Ovary (tissue), 9 donors: ENCODE results near the gene PRKCD. TPM values are rescaled to one million over a fixed set of nuclear protein-coding genes. Genes with fewer than 3 reads are reported as not detected.

Source experiments
- DNase-seq, 5 donors: peaks; one replicate each; pipeline ENCODE4 v3.0.0-alpha.2; 2019 to 2020
- H3K27ac ChIP-seq, 2 donors: fragments of 200-600 bp; one replicate each; pipeline versions ENCODE4 v1.5.1 to v1.8.0; 2019 to 2022
- H3K27me3 ChIP-seq: fragments of 200-600 bp; one replicate; pipeline ENCODE4 v1.8.0; 2022
- H3K36me3 ChIP-seq: fragments of 200-600 bp; sonication (generic); one replicate; pipeline ENCODE4 v1.5.1; 2019
- H3K4me1 ChIP-seq: one replicate; pipeline ENCODE4 v1.8.1; 2013; ENCODE audit warnings: mild to moderate bottlenecking, moderate library complexity; ENCODE audit not compliant: insufficient read depth
- H3K4me3 ChIP-seq: fragments of 200-600 bp; sonication (generic); one replicate; pipeline ENCODE4 v1.5.1; 2017
- H3K9me3 ChIP-seq, 2 donors: fragments of 200-600 bp in 1 of 2; sonication (generic) in 1 of 2; one replicate each; pipeline versions ENCODE4 v1.5.1 to v1.8.1; 2013 to 2019; ENCODE audit warnings: mild to moderate bottlenecking in 1 of 2, moderate library complexity in 1 of 2
- CTCF ChIP-seq, 3 donors: fragments of 450-650 bp in 2 of 3; fragments of 200-600 bp in 1 of 3; IDR thresholded peaks; one replicate each; pipeline versions ENCODE4 v1.5.1 to v1.8.0; 2016 to 2022; ENCODE audit warnings: antibody characterized with exemption in 3 of 3, mild to moderate bottlenecking in 1 of 3
- EP300 ChIP-seq: sonication (generic); formaldehyde crosslinking; IDR thresholded peaks from one replicate; pipeline ENCODE4 v1.6.1; 2017; ENCODE audit warnings: antibody characterized with exemption
- POLR2A ChIP-seq: fragments of 450-650 bp; IDR thresholded peaks from one replicate; pipeline ENCODE4 v1.6.1; 2017; ENCODE audit warnings: antibody characterized with exemption, mild to moderate bottlenecking, moderate library complexity
- WGBS, 3 donors: extraction: QIAGEN DNeasy Blood & Tissue Kit in 1 of 3; methylation state at CpG; one replicate each; pipeline versions ENCODE4 v1.1.5 to v1.1.7; 2013 to 2017; 5-methylcytosine and 5-hydroxymethylcytosine counted together
- intact Hi-C, 4 donors: fragments of 100-400 bp; cut with DNase I; formaldehyde crosslinking; loops; one replicate each; pipeline versions ENCODE4 v1.11.0 to v1.15.1; 2022 to 2023
- polyA plus RNA-seq, 2 donors: library from polyadenylated mRNA; stranded (reverse); fragments of 200-250 nt in 1 of 2; fragments of 350-450 nt in 1 of 2; fragmentation: Illumina TruSeq in 1 of 2; extraction: RNeasy Lipid Tissue Mini Kit (QIAGEN cat#74804) in 1 of 2; gene quantifications; one replicate each; pipeline ENCODE4 v1.2.3, GENCODE V29; 2013 to 2014
- total RNA-seq, 7 donors: library from RNA; depleted of rRNA in 2 of 7; stranded (reverse); fragments of >200 nt in 2 of 7; fragmentation: NEBNext Ultra II Directional in 3 of 7; extraction: Animal tissue kit (Norgen Biotek cat#: 25700) in 3 of 7; gene quantifications; one replicate each; pipeline versions ENCODE4 v1.1.0 to v1.2.4, GENCODE V29; 2016 to 2023
- donor health status: DM: no; HTN: no; CAD: no; lungs with moderate emphysema.
- donor health status: DM: no; HTN: no; CAD: no.
- donor health status: Bipolar disorder and iron deficiency.
- donor health status: DM: yes; HTN: yes; CAD: no.
- donor health status: DM: no; HTN: no; CAD: no.
- donor health status: DM: yes; HTN: yes; CAD: no.

PRKCD gene
- total and polyA plus RNA-seq, 9 donors = 6.6 to 22.2 (median 15.2) TPM

GRCh38 chr3:53182764-53183355, 21.9 kb downstream of the PRKCD start:
- no peaks in the 10 kb centered on the region for H3K4me1 ChIP-seq
- intact Hi-C loops = no loop called here
- DNase-seq = no peak
- no peaks in the 10 kb centered on the region for H3K27me3 ChIP-seq
- H3K36me3 ChIP-seq = no peaks in the 10 kb centered on the region
- 85 to 87% (median 86%) methylated on average over 20 of the region's 20 CpGs for WGBS, 3 donors
- no peak overlapping the region for H3K27ac ChIP-seq
- no peak overlapping the region for H3K4me3 ChIP-seq
- no peak for TF ChIP-seq CTCF (IDR thresholded peaks at IDR 0.05)
- TF ChIP-seq POLR2A = no peak
- no peak for TF ChIP-seq EP300
- H3K9me3 ChIP-seq = no peaks in the 10 kb centered on the region

GRCh38 chr3:53183514-53183913, 22.5 kb downstream of the PRKCD start:
- H3K9me3 ChIP-seq = no peaks in the 10 kb centered on the region
- WGBS, 3 donors = 95 to 98% (median 96%) methylated on average over 9 of the region's 9 CpGs
- no peaks in the 10 kb centered on the region for H3K36me3 ChIP-seq
- DNase-seq = no peak
- H3K27me3 ChIP-seq = no peaks in the 10 kb centered on the region
- no peaks in the 10 kb centered on the region for H3K4me1 ChIP-seq
- H3K27ac ChIP-seq = no peak overlapping the region
- H3K4me3 ChIP-seq = no peak overlapping the region
- intact Hi-C loops = no loop called here
- TF ChIP-seq POLR2A (no peak), CTCF (IDR thresholded peaks at IDR 0.05) (no peak), EP300 (no peak)

GRCh38 chr3:53184701-53185100, 23.7 kb downstream of the PRKCD start:
- Histone ChIP-seq H3K27me3 (no peaks in the 10 kb centered on the region), H3K4me1 (no peaks in the 10 kb centered on the region), H3K36me3 (no peaks in the 10 kb centered on the region), H3K9me3 (no peaks in the 10 kb centered on the region), H3K27ac (no peak overlapping the region), H3K4me3 (no peak overlapping the region)
- no peak for DNase-seq
- 87 to 92% (median 89%) methylated on average over 7 of the region's 7 CpGs for WGBS, 3 donors
- TF ChIP-seq POLR2A (no peak), EP300 (no peak), CTCF (IDR thresholded peaks at IDR 0.05) (no peak)
- intact Hi-C loops = no loop called here

- WGBS, 3 donors = 90 to 93% (median 91%) methylated on average over 20 of the region's 20 CpGs
- Histone ChIP-seq H3K36me3 (no peaks in the 10 kb centered on the region), H3K27ac (no peak overlapping the region), H3K4me1 (no peaks in the 10 kb centered on the region), H3K9me3 (no peaks in the 10 kb centered on the region), H3K4me3 (no peak overlapping the region), H3K27me3 (no peaks in the 10 kb centered on the region)
- intact Hi-C loops = no loop called here
- DNase-seq = no peak
- TF ChIP-seq EP300 = no peak
- no peak for TF ChIP-seq CTCF (IDR thresholded peaks at IDR 0.05)
- no peak for TF ChIP-seq POLR2A
Measured at GRCh38 chr3:53185761-53186465, 24.9 kb downstream of the PRKCD start.
